Thyroid gland (tissue), 4 donors: ENCODE measurements around the gene ZNF837.

ENCODE experiments used
- CTCF ChIP-seq, 6 experiments: fragments of 200-600 bp in 3 of 6; fragments of 450-650 bp in 3 of 6; sonication (generic) in 3 of 6; IDR thresholded peaks; one replicate each; pipeline ENCODE4 v1.5.1; 2016 to 2019; ENCODE audit warnings: antibody characterized with exemption in 6 of 6, mild to moderate bottlenecking in 2 of 6, inconsistent platforms in 1 of 6, moderate library complexity in 1 of 6
- POLR2A ChIP-seq, 2 donors: fragments of 450-650 bp; IDR thresholded peaks; one replicate each; pipeline ENCODE4 v1.6.1; 2017; ENCODE audit warnings: antibody characterized with exemption in 2 of 2, mild to moderate bottlenecking in 2 of 2, moderate library complexity in 1 of 2

DNA sequence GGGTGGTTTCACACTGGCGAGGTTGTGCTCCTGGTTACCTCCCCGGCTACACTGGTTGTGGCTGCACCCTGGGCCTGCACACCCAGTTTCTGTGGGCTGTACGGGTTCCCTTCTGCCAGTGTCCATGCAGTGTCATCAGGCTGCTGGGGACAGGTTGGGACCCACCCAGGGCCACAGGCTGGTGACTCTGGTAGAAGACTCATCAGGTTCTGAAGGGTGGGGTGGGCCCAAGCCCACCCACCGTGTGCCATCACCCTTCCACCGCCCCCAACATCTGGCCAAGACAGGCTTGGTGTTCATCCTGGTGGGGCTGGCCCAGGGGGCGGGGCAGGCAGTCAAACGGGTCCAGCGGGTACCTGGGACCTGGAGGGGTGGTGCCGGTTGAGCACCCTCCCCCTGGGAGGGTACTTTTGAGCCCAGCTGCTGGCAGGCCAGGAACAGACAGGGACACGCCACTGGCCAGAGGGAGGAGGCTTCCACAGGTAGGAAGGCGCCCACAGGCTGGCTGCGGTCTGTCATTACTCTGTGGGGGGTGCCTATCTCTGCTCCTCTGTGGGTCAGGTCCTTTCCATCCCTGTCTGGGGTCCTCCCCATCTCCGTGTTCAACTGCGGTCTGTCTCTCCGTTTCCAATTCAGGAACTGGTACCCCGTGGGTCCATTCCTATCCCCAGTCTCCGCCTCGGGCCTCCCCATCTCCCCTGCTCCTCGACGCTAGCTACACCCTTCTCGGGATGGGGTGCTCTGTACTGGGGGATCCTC lies 14.6 kb upstream of the ZNF837 start, which contains the start of gene RNF225:
- TF ChIP-seq CTCF (IDR thresholded peaks at IDR 0.05) (no peak), POLR2A (IDR thresholded peaks at IDR 0.05) (no peak)
